Measurements from ENCODE around the gene NUDT14.

DNA sequence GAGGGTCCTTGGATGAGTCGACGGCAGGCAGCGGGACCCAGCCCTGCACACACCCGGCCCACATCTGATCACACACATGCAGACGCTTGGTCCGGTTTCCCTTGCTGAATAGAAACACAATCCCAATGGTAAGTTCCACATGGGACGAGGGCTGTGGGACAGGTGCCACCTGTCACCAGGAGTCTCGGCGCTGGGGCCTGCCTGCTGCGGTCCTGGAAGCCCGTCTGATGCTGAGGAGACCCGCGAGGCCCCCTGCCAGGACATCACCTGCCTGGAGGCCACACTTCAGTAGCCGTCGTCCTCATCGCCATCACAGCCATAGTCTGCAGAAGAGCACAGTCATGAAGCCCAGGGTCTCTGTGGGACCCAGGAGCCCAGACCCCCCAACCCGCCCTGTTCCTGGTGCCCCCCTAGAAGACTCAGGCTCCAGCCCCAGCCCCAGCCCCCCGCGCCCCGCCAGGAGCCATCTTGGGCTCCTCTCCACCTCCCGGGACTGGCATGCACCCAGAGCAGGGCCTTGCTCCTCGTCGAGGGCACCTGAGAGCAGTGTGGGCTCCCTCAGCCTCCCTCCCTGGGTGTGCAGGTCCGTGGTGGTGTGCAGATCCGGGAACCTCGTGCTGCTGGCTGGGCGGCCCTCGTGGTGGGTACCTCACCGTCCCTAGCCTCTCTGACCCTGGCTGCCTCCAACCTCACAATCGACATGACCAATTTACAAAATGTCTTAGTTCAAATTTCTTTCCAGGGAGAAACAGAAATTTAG lies 29.3 kb upstream of the NUDT14 start:
- TF ChIP-seq, protein P1, sequence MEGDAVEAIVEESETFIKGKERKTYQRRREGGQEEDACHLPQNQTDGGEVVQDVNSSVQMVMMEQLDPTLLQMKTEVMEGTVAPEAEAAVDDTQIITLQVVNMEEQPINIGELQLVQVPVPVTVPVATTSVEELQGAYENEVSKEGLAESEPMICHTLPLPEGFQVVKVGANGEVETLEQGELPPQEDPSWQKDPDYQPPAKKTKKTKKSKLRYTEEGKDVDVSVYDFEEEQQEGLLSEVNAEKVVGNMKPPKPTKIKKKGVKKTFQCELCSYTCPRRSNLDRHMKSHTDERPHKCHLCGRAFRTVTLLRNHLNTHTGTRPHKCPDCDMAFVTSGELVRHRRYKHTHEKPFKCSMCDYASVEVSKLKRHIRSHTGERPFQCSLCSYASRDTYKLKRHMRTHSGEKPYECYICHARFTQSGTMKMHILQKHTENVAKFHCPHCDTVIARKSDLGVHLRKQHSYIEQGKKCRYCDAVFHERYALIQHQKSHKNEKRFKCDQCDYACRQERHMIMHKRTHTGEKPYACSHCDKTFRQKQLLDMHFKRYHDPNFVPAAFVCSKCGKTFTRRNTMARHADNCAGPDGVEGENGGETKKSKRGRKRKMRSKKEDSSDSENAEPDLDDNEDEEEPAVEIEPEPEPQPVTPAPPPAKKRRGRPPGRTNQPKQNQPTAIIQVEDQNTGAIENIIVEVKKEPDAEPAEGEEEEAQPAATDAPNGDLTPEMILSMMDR (tag by site-specific recombination; IDR thresholded peaks at IDR 0.05): no peak
- TF ChIP-seq TCF7L2 (IDR thresholded peaks at IDR 0.05; ENCODE audit: borderline replicate concordance, low read depth, low read length) (no peak), ZBTB20 (tag by site-specific recombination; IDR thresholded peaks at IDR 0.05) (no peak), YY1 (tag by site-specific recombination; IDR thresholded peaks at IDR 0.05) (no peak), ZNF701 (tag by site-specific recombination; IDR thresholded peaks at IDR 0.05) (no peak), ZNF561 (tag by site-specific recombination; IDR thresholded peaks at IDR 0.05; ENCODE audit: borderline replicate concordance) (no peak), ZNF138 (tag by site-specific recombination; IDR thresholded peaks at IDR 0.05; ENCODE audit: borderline replicate concordance) (no peak)
- TF ChIP-seq, protein P2, sequence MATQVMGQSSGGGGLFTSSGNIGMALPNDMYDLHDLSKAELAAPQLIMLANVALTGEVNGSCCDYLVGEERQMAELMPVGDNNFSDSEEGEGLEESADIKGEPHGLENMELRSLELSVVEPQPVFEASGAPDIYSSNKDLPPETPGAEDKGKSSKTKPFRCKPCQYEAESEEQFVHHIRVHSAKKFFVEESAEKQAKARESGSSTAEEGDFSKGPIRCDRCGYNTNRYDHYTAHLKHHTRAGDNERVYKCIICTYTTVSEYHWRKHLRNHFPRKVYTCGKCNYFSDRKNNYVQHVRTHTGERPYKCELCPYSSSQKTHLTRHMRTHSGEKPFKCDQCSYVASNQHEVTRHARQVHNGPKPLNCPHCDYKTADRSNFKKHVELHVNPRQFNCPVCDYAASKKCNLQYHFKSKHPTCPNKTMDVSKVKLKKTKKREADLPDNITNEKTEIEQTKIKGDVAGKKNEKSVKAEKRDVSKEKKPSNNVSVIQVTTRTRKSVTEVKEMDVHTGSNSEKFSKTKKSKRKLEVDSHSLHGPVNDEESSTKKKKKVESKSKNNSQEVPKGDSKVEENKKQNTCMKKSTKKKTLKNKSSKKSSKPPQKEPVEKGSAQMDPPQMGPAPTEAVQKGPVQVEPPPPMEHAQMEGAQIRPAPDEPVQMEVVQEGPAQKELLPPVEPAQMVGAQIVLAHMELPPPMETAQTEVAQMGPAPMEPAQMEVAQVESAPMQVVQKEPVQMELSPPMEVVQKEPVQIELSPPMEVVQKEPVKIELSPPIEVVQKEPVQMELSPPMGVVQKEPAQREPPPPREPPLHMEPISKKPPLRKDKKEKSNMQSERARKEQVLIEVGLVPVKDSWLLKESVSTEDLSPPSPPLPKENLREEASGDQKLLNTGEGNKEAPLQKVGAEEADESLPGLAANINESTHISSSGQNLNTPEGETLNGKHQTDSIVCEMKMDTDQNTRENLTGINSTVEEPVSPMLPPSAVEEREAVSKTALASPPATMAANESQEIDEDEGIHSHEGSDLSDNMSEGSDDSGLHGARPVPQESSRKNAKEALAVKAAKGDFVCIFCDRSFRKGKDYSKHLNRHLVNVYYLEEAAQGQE (tag by site-specific recombination; IDR thresholded peaks at IDR 0.05): no peak

Data from HEK293 (cell line).